GM19324 (cell line): ENCODE data around the gene CD58.
"Not testable (repeated sequence)": the region's sequence is repeated elsewhere in the genome, so short reads cannot be mapped to it uniquely, and the experiment has no call there.

ENCODE experiments used
- ATAC-seq: cut with Tn5 transposase; IDR thresholded peaks from one replicate; pipeline ENCODE4 v1.9.1; 2021; ENCODE audit warnings: mild to moderate bottlenecking, moderate library complexity; ENCODE audit not compliant: unreplicated experiment, low FRiP score

Gene CD58

DNA sequence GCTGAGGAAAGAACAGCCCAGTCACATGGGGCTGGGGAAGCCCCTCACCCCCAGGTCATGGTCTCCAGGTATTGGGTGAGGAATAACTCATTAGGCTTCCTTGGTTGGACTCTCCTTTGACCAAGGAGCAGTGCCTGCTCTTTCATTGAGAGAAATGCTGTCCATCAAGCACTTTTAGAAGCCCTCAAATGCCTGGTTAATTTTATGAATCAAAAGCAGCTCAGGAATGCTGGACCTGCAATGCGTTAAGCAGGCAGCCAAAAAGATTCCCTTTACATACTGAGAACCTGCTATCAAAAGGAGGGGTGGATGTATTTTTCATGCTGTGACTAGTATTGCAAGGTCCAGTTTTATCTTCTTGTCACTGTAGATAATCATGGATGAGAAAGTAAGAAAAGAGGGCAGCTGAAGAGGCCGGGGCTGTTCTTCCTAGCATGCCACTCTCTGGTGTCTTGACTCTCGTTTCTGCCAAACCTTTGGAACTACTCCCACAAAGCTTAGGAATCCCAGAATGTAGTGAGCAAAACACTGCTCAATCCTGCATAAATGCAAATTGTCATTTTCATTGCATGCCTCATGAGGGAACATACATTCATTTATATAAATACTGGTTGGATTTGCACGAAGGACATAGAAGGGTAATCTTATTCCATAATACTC, 2.1 kb upstream of the CD58 start:
- ATAC-seq, result no peak

DNA sequence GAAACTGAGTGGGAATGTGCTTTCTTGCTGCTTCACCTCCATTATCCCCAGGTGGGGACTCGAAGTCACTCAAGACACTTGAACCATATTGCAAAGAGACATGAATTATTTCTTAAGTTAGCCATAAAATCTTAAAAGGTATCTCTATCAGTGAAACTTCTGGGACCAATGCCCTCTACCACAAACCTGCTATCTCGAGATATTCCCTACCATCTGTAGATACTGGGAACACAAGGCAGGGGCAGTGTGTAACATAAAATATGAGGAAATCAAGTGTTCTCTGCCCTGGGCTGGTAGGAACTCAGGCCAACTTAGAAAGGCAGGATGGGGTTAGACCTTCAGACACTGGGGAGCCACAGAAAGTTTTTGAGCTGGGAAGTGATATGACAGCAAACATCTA, 1.3 kb upstream of the CD58 start:
- no peak for ATAC-seq

GRCh38 chr1:116571215-116571919, 541 bp upstream of the CD58 start:
- no peak for ATAC-seq

GRCh38 chr1:116569776-116570357, 959 bp downstream of the CD58 start:
- ATAC-seq, result peak; percentile 23

DNA sequence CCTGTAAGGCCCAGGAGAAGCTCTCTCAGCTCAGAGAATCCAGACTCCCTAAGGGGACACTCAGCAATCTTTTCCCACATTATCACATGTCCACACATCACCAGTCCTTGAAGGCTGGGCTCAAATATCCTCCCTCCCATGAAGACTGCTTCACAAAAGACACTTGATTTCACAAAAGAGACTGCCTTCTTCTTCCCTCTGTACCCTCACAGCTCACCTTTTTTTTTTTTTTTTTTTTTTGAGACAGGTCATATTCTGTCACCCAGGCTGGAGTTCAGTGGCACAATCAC, 1.5 kb downstream of the CD58 start:
- ATAC-seq, result no peak

GRCh38 chr1:116568662-116569380, 2.0 kb downstream of the CD58 start:
- no peak for ATAC-seq

- ATAC-seq, result no peak
These were observed 2.8 kb downstream of the CD58 start for GRCh38 chr1:116567790-116568661.

DNA sequence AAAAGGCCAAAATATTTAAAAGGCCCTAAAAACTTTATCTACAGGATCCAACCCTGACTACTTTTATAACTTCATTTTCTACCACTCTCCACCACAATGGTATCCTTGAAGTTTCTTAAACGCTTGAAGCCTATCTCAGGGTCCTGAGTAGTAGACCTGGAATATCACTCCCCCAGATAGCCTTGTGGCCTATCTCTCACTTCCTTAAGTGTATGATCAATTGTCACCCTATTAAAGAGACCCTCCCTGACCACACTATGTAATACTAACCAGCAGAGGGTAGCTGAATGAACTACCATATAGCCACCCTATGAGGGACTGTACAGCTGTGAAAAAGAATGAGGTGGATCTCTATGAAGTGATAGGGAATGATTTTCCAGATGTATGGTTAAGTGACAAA, 5.6 kb downstream of the CD58 start:
- ATAC-seq, result no peak

DNA sequence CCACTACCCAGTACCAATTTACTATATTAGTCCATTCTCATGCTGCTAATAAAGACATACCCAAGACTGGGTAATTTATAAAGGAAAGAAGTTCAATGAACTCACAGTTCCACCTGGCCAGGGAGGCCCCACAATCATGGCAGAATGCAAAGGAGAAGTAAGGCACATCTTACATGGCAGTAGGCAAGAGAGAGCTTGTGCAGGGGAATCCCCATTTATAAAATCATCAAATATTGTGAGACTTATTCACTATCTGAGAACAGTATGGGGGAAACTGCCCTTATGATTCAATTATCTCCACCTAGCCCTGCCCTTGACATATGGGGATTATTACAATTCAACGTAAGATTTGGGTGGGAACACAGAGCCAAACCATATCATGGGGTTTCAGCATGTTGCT, 6.4 kb downstream of the CD58 start:
- ATAC-seq, result no peak

- ATAC-seq, result not testable (repeated sequence)
These were observed 8.4 kb downstream of the CD58 start for GRCh38 chr1:116562465-116562864.

- ATAC-seq, result no peak
These were observed 9.3 kb downstream of the CD58 start for GRCh38 chr1:116561563-116561962.

DNA sequence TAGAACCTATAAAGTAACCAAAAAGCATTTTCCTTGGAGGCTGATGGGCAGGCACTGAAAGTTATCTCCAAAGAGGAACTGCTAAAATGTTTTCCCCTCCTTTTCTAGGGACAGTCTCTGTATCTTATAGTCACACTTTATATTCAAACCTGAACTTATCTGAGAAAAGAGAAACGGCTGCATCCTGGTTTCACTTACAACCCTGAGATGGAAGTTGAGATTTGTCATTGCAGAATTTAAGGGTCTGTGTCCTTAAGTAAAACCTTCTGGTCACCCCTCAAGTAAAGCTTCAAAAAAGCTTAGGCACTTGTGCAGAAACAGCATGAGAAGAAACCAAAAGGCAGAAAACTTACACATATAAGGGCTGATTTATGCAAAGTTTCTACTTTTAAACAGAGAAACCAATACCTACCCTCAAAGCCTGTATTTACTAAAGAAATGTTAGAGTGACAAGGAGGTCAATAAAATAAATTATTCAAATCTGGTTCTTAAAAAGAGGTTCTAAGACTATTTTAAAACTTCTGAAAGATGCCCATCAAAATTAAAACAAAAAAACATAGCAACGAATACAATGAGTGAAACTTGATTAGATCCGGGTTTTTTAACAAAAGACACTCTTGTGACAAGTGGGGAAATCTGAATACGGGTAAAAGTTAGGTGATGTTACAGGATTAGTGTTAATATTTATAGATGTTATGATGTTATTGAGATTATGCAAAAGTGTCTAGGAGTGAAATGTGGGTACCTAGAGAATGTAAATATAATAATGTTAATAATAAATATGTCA, 9.9 kb downstream of the CD58 start:
- no peak for ATAC-seq

DNA sequence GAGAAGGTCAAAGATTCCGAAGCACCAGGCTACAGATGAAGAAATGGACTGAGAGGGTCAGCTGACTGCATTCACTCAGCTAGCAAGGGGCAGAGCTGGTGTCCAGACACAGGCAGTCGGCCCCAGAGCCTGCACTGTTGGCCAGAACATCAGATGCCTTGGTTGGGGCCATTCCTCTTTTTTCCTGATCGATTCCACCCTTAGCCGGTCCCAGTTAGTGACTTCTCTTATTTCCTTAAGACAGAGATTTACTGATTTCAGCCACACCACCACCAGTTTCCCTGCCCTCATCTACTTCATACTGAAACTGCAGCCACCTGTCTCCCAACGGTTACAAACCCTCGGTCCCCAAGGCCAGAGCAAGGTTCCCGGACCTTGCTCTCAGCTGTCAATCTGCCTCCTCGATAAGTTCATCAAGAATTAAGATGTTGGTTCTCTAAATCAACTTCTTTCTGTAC, 11.5 kb downstream of the CD58 start:
- ATAC-seq, result peak; percentile 37

GRCh38 chr1:116558571-116558970, 12.3 kb downstream of the CD58 start:
- ATAC-seq, result no peak

DNA sequence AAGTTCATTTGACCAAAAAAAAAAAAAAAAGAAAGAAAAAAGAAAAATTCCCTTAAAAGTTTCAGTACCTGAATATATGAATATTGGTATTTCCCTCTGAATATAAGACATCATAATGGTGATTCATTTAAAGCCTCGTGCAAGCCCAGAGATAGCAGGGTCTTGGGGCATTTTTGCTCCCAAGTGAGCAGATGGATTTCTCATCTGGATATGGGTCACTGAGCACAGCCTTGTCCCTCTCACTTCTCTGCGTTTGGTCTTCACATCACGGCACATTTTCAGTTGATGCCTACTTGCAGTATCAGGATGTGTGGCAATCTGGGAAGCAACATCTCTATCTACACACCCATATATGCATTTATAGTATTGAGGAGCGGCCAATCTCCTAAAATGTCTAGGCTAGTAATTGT, 12.7 kb downstream of the CD58 start:
- ATAC-seq, result no peak

- no peak for ATAC-seq
These were observed 13.4 kb downstream of the CD58 start for GRCh38 chr1:116557323-116557878.

DNA sequence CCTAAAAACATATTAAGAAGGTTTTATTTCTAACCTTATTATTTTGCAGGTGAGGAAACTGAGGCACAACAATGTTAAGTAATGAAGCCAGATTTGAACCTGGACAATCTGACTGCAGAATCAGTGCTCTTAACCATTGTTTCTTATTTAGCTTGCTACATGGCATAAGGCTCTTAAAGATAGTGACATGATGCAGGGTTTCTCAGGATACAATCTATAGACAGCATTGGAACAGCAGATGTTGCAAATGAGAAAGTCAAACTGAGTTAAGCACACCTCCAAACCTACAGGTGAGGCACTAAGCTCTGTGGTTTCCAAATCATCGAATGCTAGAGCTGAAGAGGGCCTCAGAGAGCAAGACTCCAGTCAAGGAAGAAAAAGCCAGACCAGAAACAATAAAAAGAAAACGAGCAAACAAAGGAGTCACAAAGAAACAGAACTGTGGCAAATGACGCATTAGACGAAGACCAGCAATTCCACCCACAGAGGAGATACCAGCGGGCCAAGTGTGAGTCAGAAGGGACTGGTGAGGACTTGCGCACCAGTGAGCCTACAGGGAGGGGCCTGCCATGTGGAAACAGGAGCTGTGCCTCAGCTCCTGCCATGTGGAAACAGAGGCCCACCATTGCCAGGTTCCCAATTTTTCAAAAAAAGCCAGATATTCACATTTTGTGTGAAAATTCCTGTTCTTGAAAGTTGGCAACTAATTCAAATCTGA, 14.4 kb downstream of the CD58 start:
- ATAC-seq, result peak; percentile 31

- ATAC-seq, result no peak
These were observed 15.9 kb downstream of the CD58 start for GRCh38 chr1:116554924-116555323.
